Vagina (tissue), 2 donors: Measurements from ENCODE around the gene ERBIN.

Source experiments
- CTCF ChIP-seq, 3 experiments: fragments of 450-650 bp in 2 of 3; fragments of 200-600 bp in 1 of 3; sonication (generic) in 1 of 3; IDR thresholded peaks; one replicate each; pipeline ENCODE4 v1.5.1; 2017 to 2019; ENCODE audit warnings: antibody characterized with exemption in 3 of 3, mild to moderate bottlenecking in 2 of 3, moderate library complexity in 2 of 3
- POLR2AphosphoS5 ChIP-seq, 2 donors: sonication (generic); formaldehyde crosslinking; IDR thresholded peaks; one replicate each; pipeline ENCODE4 v1.9.0; 2017; ENCODE audit warnings: antibody characterized with exemption in 2 of 2, mild to moderate bottlenecking in 2 of 2, low read depth in 1 of 2; ENCODE audit not compliant: insufficient read depth in 1 of 2

- TF ChIP-seq CTCF (IDR thresholded peaks at IDR 0.05), result no peak
- no peak for TF ChIP-seq POLR2AphosphoS5 (IDR thresholded peaks at IDR 0.05; ENCODE audit: insufficient read depth in 1 of 2, low read depth in 1 of 2)
Measured at GRCh38 chr5:65967288-65968066, 41.1 kb downstream of the ERBIN start.
